ENCODE data around the gene SMURF2.

The SMURF2 gene

DNA sequence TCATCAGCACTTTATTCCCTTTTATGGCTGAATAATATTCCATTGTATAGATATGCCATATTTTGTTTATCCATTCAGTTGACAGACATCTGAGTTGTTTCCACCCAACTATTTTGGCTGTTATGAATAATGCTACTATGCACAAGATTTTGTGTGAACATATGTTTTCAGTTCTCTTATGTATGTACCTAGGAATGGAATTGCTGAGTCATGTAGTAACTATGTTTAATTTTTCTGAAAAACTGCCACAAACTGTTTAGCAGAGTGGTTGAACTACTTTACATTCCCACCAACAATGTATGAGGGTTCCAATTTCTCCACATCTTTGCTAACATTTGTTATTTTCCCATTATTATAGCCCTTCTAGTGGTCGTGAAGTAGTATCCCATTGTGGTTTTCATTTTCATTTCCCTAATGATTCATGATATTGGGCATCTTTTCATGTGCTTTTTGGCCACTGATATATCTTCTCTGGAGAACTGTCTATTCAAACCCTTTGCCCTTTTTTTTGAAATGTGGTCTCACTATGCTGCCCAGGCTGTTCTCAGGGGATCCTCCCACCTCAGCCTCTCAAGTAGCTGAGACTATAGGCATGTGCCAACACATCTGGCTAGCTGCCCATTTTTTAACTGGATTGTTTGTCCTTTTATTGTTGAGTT, 26.3 kb downstream of the SMURF2 start:
- TF ChIP-seq, protein P1, sequence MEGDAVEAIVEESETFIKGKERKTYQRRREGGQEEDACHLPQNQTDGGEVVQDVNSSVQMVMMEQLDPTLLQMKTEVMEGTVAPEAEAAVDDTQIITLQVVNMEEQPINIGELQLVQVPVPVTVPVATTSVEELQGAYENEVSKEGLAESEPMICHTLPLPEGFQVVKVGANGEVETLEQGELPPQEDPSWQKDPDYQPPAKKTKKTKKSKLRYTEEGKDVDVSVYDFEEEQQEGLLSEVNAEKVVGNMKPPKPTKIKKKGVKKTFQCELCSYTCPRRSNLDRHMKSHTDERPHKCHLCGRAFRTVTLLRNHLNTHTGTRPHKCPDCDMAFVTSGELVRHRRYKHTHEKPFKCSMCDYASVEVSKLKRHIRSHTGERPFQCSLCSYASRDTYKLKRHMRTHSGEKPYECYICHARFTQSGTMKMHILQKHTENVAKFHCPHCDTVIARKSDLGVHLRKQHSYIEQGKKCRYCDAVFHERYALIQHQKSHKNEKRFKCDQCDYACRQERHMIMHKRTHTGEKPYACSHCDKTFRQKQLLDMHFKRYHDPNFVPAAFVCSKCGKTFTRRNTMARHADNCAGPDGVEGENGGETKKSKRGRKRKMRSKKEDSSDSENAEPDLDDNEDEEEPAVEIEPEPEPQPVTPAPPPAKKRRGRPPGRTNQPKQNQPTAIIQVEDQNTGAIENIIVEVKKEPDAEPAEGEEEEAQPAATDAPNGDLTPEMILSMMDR (IDR thresholded peaks at IDR 0.05): no peak
- no peak for DNase-seq (ENCODE audit: low spot score)
- H3K27ac ChIP-seq: no peak overlapping the region
- no peak overlapping the region for H3K4me3 ChIP-seq

DNA sequence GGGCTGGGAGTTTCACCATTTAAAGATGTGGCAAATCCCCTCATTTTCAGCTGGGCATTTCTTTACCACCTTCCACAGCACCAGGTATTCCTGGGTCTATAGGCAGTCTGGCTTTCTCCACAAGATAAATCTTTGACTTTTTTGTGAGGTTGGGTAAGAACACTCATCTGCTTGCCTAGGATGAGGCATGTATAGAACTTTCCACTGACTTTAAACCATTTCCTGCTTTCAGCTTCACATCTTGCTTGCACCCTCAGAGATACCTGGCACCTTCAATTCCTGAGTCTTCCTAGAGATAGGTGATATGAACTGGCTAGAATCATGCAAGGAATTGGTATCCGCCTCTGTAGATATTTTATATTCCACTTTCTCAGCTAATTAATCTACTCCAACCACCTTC, 27.9 kb downstream of the SMURF2 start:
- DNase-seq (ENCODE audit: low spot score): no peak
- H3K4me3 ChIP-seq: no peak overlapping the region
- TF ChIP-seq, protein P1 (IDR thresholded peaks at IDR 0.05): no peak
- no peak overlapping the region for H3K27ac ChIP-seq

DNA sequence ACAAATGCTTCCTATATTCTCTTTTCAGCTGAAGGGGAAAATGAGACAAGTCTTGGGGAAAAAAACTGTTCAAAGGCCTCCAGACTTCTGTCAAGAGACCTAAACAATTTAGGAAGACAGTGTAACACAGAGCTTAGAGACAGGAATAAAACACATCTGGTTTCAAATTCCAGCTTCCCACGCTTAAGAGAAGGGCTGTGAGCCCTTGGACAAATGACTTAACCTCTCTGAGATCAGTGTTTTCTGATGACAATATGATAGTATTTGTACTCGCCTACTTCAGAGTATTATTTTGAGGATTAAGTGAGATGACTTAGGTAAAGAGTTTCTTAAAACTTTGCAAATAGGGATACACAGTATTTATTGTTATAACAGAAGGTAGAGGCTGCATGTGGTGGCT, 29.5 kb downstream of the SMURF2 start:
- H3K27ac ChIP-seq: no peak overlapping the region
- no peak overlapping the region for H3K4me3 ChIP-seq
- DNase-seq (ENCODE audit: low spot score): no peak
- TF ChIP-seq, protein P1 (IDR thresholded peaks at IDR 0.05): no peak

DNA sequence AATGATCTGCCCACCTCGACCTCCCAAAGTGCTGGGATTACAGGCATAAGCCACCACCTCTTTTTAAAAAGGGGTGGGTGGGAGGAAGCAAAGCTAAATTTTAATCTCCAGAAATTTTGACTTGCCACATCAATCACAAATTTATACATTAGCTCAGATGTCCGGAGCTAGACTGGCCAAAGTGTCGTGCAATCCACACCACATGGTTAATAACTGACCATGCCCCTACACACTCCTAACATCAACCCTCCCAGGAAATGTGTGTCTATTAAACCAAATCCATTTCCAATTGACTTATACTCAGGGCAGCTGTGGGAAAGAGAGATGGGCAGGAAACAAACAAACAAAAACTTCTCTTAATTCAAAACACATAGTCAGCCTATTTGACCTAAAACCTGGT, 29.9 kb downstream of the SMURF2 start:
- DNase-seq (ENCODE audit: low spot score): no peak
- Histone ChIP-seq H3K4me3 (no peak overlapping the region), H3K27ac (no peak overlapping the region)
- TF ChIP-seq, protein P1 (IDR thresholded peaks at IDR 0.05): no peak

DNA sequence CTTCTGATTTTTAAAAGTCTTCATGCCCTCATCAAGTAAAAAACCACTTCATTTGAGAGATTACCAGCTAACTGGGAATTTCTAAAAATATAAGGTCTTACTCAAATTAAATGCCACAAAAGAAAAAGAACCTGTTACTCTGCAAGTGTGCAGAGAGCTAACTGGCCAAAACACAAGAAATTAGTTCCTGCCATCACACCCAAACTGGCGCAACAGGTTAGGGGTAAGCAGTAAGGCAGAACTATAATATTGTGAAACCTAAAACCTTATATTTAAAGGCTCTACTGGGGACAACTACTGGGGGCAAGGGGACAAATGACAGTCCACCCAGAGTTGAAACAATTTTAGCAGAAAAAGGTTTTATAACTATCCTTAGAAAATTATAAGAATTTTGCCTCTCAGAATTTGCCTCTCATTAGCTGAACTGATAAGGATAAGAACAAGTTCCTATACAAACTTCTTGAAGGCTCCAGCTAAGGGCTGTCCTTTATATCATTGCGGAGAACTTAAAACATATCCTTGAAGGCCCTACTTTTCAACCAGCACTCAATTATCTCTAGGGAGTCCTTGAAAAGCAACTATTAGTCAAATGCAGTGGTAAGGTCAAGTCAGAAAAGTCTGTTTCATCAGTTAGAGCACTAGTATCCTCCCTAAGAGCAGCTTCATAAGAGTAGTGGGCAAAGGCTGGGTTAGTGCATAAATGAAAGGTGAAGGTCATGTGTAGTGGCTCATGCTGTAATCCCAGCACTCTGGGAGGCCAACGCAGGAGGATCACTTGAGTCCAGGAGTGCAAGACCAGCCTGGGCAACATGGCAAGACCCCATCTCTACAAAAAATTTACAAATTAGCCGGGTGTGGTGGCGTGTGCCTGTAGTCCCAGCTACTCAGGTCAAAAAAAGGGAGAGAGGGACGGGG, 31.5 kb downstream of the SMURF2 start:
- H3K27ac ChIP-seq: no peak overlapping the region
- DNase-seq (ENCODE audit: low spot score): no peak
- TF ChIP-seq, protein P1 (IDR thresholded peaks at IDR 0.05): no peak
- H3K4me3 ChIP-seq: no peak overlapping the region

DNA sequence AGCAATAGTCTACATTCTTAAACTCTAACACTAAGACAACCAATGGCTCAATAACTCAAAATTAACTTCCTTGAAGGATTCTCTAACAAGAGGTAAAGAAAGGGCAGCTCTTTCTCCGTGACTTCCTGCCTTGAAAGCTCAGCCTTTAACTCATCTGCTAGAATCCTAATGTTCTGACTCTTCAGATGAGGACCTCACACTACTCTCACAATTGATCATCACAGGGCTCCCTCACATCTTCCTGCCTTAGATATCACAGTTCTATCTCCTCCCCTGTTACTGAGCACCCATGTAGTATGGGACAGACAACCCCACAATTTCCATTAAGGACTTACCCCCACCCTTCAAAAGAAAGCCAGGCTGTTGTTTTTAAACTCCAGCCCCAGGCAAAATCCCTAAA, 33.5 kb downstream of the SMURF2 start:
- Histone ChIP-seq H3K27ac (no peak overlapping the region), H3K4me3 (no peak overlapping the region)
- TF ChIP-seq, protein P1 (IDR thresholded peaks at IDR 0.05): no peak
- no peak for DNase-seq (ENCODE audit: low spot score)

Data from coronary artery (tissue), 2 donors.